ENCODE results near the gene TTYH1. TPM values are rescaled to one million over a fixed set of nuclear protein-coding genes. Genes with fewer than 3 reads are reported as not detected.

The TTYH1 gene
- total and polyA plus RNA-seq, 2 of the 8 experiments (the other 6 are each of a cell fraction or from before 2014, with no cell fraction given) = 26.7 to 46.5 TPM

DNA sequence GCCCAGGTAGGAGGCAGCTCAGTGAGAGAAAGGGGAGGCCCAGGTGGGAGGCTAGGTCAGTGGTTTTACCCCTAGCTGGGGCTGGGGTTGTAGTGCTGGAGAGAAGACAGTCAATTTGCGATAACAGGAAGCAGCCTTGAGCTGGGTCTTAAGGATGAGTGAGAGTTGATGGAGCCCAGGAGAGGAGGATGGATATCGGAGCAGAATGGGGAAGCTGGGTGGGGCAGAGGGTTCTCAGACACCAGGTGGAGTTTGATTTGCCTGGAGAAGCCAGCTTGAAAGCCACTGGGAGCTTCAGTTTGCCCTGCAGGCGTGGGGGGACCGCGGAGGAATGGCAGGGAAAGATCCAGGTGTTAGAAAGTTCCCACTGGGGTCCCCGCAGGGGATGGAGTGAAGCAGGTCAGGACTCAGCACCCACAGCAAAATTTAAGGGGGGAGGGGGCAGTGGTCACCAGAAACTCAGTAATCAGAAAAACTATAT is 58.7 kb downstream of the TTYH1 start (continued):
- TF ChIP-seq KDM4A (IDR thresholded peaks at IDR 0.05; ENCODE audit: low read depth, low read length, severe bottlenecking) (no peak), NRF1 (IDR thresholded peaks at IDR 0.05; ENCODE audit: low read depth, low read length) (no peak), GABPA (IDR thresholded peaks at IDR 0.05; ENCODE audit: borderline replicate concordance, insufficient read depth, low read length) (no peak), SIRT6 (IDR thresholded peaks at IDR 0.05; ENCODE audit: low read length) (no peak), RBBP5 (IDR thresholded peaks at IDR 0.05; ENCODE audit: borderline replicate concordance, low read depth, low read length) (no peak)

All from H1 (cell line).